ENCODE results near the gene CCSER1.

Gene CCSER1

DNA sequence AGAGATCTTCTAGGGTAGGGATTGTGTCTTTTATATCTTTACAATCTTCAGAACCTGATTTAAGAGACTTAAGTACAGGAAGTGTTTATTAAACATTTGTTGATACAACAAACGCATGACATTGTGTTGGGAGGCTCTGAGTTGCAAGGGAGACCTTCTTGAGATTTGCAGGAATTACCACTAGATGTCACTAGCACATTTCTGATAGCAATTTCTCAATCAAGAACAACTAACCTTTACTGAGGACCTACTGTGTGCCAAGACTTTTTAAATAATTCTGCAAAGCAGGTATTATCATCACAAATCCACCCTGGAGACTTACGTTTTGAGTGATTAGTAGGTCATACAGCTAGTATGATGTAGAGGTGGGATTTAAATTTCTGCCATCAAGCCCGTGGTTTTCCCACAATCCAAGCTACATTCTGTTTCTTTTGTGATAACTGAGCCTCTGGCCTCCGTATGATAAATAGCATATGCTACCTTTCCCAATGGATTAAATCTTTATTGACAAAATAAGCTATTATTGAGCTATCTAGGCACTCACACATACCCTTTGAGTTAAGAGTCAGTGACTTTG lies 986.0 kb downstream of the CCSER1 start:
- in situ Hi-C loops (cut with MboI; ENCODE audit: low sequenced_read_pairs, unreplicated experiment) = no loop called here
- peak; percentile 40 for DNase-seq (ENCODE audit: low spot score)
- TF ChIP-seq, protein P1, sequence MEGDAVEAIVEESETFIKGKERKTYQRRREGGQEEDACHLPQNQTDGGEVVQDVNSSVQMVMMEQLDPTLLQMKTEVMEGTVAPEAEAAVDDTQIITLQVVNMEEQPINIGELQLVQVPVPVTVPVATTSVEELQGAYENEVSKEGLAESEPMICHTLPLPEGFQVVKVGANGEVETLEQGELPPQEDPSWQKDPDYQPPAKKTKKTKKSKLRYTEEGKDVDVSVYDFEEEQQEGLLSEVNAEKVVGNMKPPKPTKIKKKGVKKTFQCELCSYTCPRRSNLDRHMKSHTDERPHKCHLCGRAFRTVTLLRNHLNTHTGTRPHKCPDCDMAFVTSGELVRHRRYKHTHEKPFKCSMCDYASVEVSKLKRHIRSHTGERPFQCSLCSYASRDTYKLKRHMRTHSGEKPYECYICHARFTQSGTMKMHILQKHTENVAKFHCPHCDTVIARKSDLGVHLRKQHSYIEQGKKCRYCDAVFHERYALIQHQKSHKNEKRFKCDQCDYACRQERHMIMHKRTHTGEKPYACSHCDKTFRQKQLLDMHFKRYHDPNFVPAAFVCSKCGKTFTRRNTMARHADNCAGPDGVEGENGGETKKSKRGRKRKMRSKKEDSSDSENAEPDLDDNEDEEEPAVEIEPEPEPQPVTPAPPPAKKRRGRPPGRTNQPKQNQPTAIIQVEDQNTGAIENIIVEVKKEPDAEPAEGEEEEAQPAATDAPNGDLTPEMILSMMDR (IDR thresholded peaks at IDR 0.05; ENCODE audit: borderline replicate concordance, control extremely low read depth, extremely low read depth, insufficient read depth, missing control alignments) = peak; percentile 50

DNA sequence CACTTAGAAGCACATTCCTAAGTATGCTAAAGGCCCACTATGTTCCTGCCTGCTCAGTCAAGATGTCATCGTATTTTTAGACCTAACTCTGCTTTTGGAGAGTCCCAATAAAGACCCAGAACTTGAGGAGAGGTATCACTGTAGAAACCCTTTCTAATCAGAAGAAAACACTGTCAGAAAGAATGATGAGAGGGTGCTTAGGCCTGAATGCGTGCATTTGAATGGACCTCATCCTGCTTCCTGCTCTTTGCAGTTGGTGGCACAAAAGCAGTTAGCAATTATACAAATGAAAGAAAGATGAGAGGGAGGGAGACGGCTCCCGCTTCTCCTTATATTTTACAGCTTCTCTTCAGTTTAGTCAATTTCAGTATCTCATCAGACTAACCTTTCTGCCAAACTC lies 987.2 kb downstream of the CCSER1 start:
- in situ Hi-C loops (cut with MboI; ENCODE audit: low sequenced_read_pairs, unreplicated experiment) = no loop called here
- TF ChIP-seq, protein P1 (IDR thresholded peaks at IDR 0.05; ENCODE audit: borderline replicate concordance, control extremely low read depth, extremely low read depth, insufficient read depth, missing control alignments) = no peak
- no peak for DNase-seq (ENCODE audit: low spot score)

DNA sequence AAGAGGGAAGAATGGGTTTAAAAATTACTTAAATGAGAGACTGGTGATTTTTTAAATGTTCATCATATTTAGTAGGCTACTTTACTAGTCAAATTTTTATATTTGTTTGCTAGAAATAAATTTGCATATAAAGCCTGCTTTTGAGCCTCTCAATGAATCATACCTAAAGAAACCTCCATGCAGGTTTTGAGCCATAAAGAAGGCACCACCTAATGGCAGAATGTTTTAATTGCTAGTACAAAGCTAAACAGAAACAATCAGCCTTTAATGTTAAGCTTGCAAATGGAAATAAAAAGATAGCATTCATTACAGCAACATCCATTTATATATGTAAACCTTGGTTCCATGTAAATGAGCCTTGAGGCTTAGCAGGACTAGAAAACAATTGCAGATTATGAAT lies 989.7 kb downstream of the CCSER1 start:
- in situ Hi-C loops (cut with MboI; ENCODE audit: low sequenced_read_pairs, unreplicated experiment) = no loop called here
- peak; percentile 6 for DNase-seq (ENCODE audit: low spot score)
- TF ChIP-seq, protein P1 (IDR thresholded peaks at IDR 0.05; ENCODE audit: borderline replicate concordance, control extremely low read depth, extremely low read depth, insufficient read depth, missing control alignments) = no peak

DNA sequence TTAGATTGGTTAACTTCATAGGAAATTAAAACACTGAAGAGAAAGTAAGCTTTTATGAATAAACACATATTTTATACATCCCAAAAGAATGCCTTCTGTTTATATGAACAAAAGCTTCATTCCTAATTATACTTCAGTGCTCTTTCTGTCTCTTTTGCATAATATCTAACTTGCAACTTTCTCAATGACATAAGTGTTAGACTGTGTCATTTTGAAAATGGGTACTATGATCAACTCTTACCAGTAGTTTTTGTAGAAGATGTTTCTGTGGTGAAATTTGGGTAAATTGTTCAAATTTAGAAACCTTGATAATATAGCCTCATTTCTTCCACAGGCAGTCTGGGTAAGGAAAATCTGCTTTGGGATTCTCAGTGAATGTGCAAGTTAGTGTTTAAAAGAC lies 991.4 kb downstream of the CCSER1 start:
- in situ Hi-C loops (cut with MboI; ENCODE audit: low sequenced_read_pairs, unreplicated experiment) = no loop called here
- TF ChIP-seq, protein P1 (IDR thresholded peaks at IDR 0.05; ENCODE audit: borderline replicate concordance, control extremely low read depth, extremely low read depth, insufficient read depth, missing control alignments) = no peak
- DNase-seq (ENCODE audit: low spot score) = no peak

DNA sequence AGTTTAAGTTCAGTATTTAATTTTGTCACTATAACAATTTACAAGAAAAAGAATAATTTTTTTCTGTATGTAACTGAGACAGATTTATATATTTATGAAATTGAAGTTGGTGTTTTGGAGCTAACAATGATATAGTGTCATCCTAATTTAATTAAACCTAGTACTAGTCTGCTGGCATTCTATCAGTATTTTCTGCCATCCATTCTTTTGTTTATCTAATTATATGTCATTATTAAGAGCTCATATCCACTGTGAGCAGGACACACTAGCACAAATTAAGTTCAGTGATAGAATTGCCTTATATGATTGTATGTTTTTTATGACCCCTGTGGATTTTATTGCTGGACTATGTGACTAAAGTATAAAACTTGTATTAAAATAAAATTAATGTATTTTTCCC lies 996.5 kb downstream of the CCSER1 start:
- in situ Hi-C loops (cut with MboI; ENCODE audit: low sequenced_read_pairs, unreplicated experiment) = no loop called here
- no peak for DNase-seq (ENCODE audit: low spot score)
- TF ChIP-seq, protein P1 (IDR thresholded peaks at IDR 0.05; ENCODE audit: borderline replicate concordance, control extremely low read depth, extremely low read depth, insufficient read depth, missing control alignments) = no peak

DNA sequence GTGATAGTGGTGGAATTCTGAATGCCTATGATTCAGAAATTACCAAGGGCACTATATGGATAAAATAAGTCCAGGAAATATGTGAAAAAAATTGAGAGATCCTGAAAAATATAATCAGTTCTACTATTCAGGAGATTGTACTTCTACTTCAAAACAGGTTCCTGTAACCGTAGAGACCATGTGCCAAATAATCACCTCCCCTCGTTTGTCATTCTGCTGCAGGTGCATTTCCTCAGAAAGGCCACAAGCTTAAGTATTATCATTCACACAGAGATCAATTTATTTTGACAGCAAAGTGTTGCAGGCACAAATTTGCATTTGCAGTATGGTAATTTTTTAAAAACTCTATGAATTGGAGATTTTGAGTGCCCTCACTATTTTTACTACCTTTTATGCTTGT lies 1000.0 kb downstream of the CCSER1 start:
- no peak for DNase-seq (ENCODE audit: low spot score)
- TF ChIP-seq, protein P1 (IDR thresholded peaks at IDR 0.05; ENCODE audit: borderline replicate concordance, control extremely low read depth, extremely low read depth, insufficient read depth, missing control alignments) = no peak
- in situ Hi-C loops (cut with MboI; ENCODE audit: low sequenced_read_pairs, unreplicated experiment) = no loop called here

Measured in GM13976 (cell line).